Left renal cortex interstitium (tissue), 4 donors: ENCODE measurements around the gene SLCO4C1. TPM values are rescaled to one million over a fixed set of nuclear protein-coding genes. Genes with fewer than 3 reads are reported as not detected.
A peak's percentile ranks its signal among the peaks of the same experiment; 100 is the strongest.
"Not testable (repeated sequence)": the region's sequence is repeated elsewhere in the genome, so short reads cannot be mapped to it uniquely, and the experiment has no call there.

Experiments
- DNase-seq, 4 donors: peaks; one replicate each; pipeline ENCODE4 v3.0.0-alpha.2; 2013; ENCODE audit warnings: low read depth in 4 of 4, low spot score in 2 of 4, missing footprints in 1 of 4
- polyA plus RNA-seq, 4 donors: library from polyadenylated mRNA; unstranded; fragments of 120-200 nt; gene quantifications; one replicate each; pipeline ENCODE4 v1.2.1, GENCODE V29; 2013; ENCODE audit not compliant: insufficient read length in 4 of 4

SLCO4C1 gene
- 10 to 100 TPM; 21.0 to 27.5 (median 22.4) TPM for polyA plus RNA-seq

GRCh38 chr5:102296178-102296817, at the start of gene SLCO4C1:
TSS of gene SLCO4C1 (minus strand) at chr5:102296284. CDS start at chr5:102296262, 22 bp downstream.
- peak; percentile 37 to 73 (median 60) for DNase-seq

GRCh38 chr5:102341681-102342288, 45.7 kb upstream of the SLCO4C1 start:
- DNase-seq = no peak

GRCh38 chr5:102324714-102325113, 28.6 kb upstream of the SLCO4C1 start:
- DNase-seq = peak in 1 of 4 donors; percentile 17

- not testable (repeated sequence) for DNase-seq
Observed at GRCh38 chr5:102318801-102319200, 22.7 kb upstream of the SLCO4C1 start.

GRCh38 chr5:102314328-102314727, 18.2 kb upstream of the SLCO4C1 start:
- no peak for DNase-seq

- DNase-seq = no peak
Observed at GRCh38 chr5:102313912-102314311, 17.8 kb upstream of the SLCO4C1 start.

GRCh38 chr5:102312586-102313370, 16.7 kb upstream of the SLCO4C1 start:
- no peak for DNase-seq

GRCh38 chr5:102309586-102309985, 13.5 kb upstream of the SLCO4C1 start:
- no peak for DNase-seq

GRCh38 chr5:102307232-102307631, 11.1 kb upstream of the SLCO4C1 start:
- DNase-seq = no peak

- no peak for DNase-seq
Observed at GRCh38 chr5:102306121-102306520, 10.0 kb upstream of the SLCO4C1 start.

GRCh38 chr5:102295534-102296177, 428 bp downstream of the SLCO4C1 start:
- no peak for DNase-seq

- DNase-seq = no peak
Observed at GRCh38 chr5:102294886-102295395, 1.1 kb downstream of the SLCO4C1 start.

GRCh38 chr5:102290004-102290403, 6.1 kb downstream of the SLCO4C1 start:
- DNase-seq = no peak

- no peak for DNase-seq
Observed at GRCh38 chr5:102289251-102289899, 6.7 kb downstream of the SLCO4C1 start.

GRCh38 chr5:102288630-102289029, 7.5 kb downstream of the SLCO4C1 start:
- DNase-seq = no peak

- no peak for DNase-seq
Observed at GRCh38 chr5:102286476-102286875, 9.6 kb downstream of the SLCO4C1 start.

- DNase-seq = no peak
Observed at GRCh38 chr5:102283102-102283797, 12.8 kb downstream of the SLCO4C1 start.

- DNase-seq = no peak
Observed at GRCh38 chr5:102279711-102280110, 16.4 kb downstream of the SLCO4C1 start.

GRCh38 chr5:102278231-102278630, 17.9 kb downstream of the SLCO4C1 start:
- DNase-seq = no peak

- DNase-seq = no peak
Observed at GRCh38 chr5:102277144-102277543, 18.9 kb downstream of the SLCO4C1 start.
